ENCODE results near the gene SLC8A1. TPM values are rescaled to one million over a fixed set of nuclear protein-coding genes. Genes with fewer than 3 reads are reported as not detected.

The SLC8A1 gene
- total RNA-seq, 1 experiment from 2014 or later = 1.7 TPM

DNA sequence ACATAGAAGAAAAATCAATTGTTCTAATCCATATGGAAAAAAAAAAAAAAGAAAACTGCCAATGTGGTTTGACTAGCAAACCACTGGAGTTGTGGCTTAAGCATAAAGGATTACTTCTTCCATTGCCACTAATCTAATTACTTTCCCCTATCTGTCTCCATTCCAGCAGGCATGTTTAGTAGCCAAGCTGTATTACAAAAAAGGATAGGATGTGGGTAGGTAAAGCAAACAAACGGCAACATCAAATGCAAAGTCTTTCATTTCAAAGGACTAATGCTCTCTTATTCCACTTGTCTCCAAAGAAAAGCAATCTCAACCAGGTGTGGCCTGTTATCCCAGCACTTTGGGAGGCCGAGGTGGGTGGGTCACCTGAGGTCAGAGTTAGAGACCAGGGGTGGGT, 36.5 kb downstream of the SLC8A1 start:
- Histone ChIP-seq H3K23me2 (ENCODE audit: insufficient read length, low read depth, low read length, poor library complexity, severe bottlenecking) (no peaks in the 10 kb centered on the region), H3K9ac (ENCODE audit: extremely low read depth, insufficient read length, low read length) (no peak overlapping the region), H2AFZ (ENCODE audit: low read length) (no peak overlapping the region), H3K4ac (ENCODE audit: low read depth, low read length) (no peak overlapping the region), H4K91ac (ENCODE audit: insufficient read length, low read depth, low read length) (no peak overlapping the region), H3K4me1 (ENCODE audit: insufficient read depth, low read length) (no peaks in the 10 kb centered on the region), H2BK120ac (ENCODE audit: low read depth, low read length, poor library complexity, severe bottlenecking) (no peak overlapping the region), H3K14ac (ENCODE audit: insufficient read depth, low read length) (no peak overlapping the region), H2BK5ac (ENCODE audit: insufficient read length, low read length) (no peak overlapping the region), H4K5ac (ENCODE audit: insufficient read length, low read depth, low read length) (no peak overlapping the region), H3K27ac (ENCODE audit: insufficient read length, low read depth, low read length) (no peak overlapping the region), H3T11ph (ENCODE audit: low read length) (no peak overlapping the region), H3K79me2 (ENCODE audit: insufficient read depth, low read length) (no peaks in the 10 kb centered on the region), H3K23ac (ENCODE audit: insufficient read length, low read depth, low read length) (no peak overlapping the region), H4K20me1 (ENCODE audit: control insufficient read depth, insufficient read depth, insufficient read length) (no peaks in the 10 kb centered on the region), H3K56ac (ENCODE audit: insufficient read length, low read depth, low read length) (no peak overlapping the region), H3K9me3 (ENCODE audit: control insufficient read depth, low read depth, low read length) (no peaks in the 10 kb centered on the region), H2BK15ac (ENCODE audit: low read depth, low read length) (no peak overlapping the region), H3K79me1 (ENCODE audit: insufficient read depth, low read depth, low read length, poor library complexity, severe bottlenecking) (no peaks in the 10 kb centered on the region), H2BK12ac (ENCODE audit: insufficient read length, low read depth, low read length) (no peak overlapping the region), H2AK5ac (ENCODE audit: insufficient read length, low read length) (no peak overlapping the region), H3K18ac (ENCODE audit: insufficient read length, low read depth, low read length) (no peak overlapping the region), H2BK20ac (ENCODE audit: low read depth, low read length, poor library complexity, severe bottlenecking) (no peak overlapping the region), H4K8ac (replicated peaks; ENCODE audit: insufficient read length, low read depth, low read length) (no peak overlapping the region), H3K27me3 (ENCODE audit: insufficient read depth, low read length) (no peaks in the 10 kb centered on the region), H3K4me2 (ENCODE audit: insufficient read depth, insufficient read length, low read length) (no peak overlapping the region)
- Mint-ChIP-seq H3K36me3 (ENCODE audit: insufficient read depth in 1 of 3, low read depth in 3 of 3) (no peaks in the 10 kb centered on the region), H3K9me3 (no peaks in the 10 kb centered on the region), H3K27me3 (ENCODE audit: low read depth) (no peaks in the 10 kb centered on the region; the same call in 1 of the 2 replicates), H3K4me1 (no peaks in the 10 kb centered on the region), H3K4me3 (no peak overlapping the region), H3K27ac (no peak overlapping the region; a peak in 1 of 7 replicates)
- whole genome bisulfite sequencing (ENCODE audit: extremely low coverage, insufficient read length, low lambda C conversion rate) = no CpG with 5 or more reads among the region's 2 CpGs
- no peak for DNase-seq
- TF ChIP-seq, protein P1, sequence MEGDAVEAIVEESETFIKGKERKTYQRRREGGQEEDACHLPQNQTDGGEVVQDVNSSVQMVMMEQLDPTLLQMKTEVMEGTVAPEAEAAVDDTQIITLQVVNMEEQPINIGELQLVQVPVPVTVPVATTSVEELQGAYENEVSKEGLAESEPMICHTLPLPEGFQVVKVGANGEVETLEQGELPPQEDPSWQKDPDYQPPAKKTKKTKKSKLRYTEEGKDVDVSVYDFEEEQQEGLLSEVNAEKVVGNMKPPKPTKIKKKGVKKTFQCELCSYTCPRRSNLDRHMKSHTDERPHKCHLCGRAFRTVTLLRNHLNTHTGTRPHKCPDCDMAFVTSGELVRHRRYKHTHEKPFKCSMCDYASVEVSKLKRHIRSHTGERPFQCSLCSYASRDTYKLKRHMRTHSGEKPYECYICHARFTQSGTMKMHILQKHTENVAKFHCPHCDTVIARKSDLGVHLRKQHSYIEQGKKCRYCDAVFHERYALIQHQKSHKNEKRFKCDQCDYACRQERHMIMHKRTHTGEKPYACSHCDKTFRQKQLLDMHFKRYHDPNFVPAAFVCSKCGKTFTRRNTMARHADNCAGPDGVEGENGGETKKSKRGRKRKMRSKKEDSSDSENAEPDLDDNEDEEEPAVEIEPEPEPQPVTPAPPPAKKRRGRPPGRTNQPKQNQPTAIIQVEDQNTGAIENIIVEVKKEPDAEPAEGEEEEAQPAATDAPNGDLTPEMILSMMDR (conservative IDR thresholded peaks at IDR 0.05) = no peak

All from H9 (cell line).